Coronary artery (tissue), 2 donors: Measurements from ENCODE around the gene OVCA2.

Source experiments
- DNase-seq: peaks from one replicate; pipeline ENCODE4 v3.0.0-alpha.2; 2017; ENCODE audit warnings: low spot score
- H3K27ac ChIP-seq, 2 donors: fragments of 200-600 bp; sonication (generic); one replicate each; pipeline ENCODE4 v1.5.1; 2016 to 2019
- H3K4me3 ChIP-seq: fragments of 200-600 bp; sonication (generic); 2 replicates; pipeline ENCODE4 v1.5.1; 2016; ENCODE audit warnings: mild to moderate bottlenecking, moderate library complexity
- TF ChIP-seq, protein P1 (sequence below): fragments of 200-600 bp; sonication (generic); IDR thresholded peaks from one replicate; pipeline ENCODE4 v1.5.1; 2019; ENCODE audit warnings: antibody characterized with exemption

Gene OVCA2

DNA sequence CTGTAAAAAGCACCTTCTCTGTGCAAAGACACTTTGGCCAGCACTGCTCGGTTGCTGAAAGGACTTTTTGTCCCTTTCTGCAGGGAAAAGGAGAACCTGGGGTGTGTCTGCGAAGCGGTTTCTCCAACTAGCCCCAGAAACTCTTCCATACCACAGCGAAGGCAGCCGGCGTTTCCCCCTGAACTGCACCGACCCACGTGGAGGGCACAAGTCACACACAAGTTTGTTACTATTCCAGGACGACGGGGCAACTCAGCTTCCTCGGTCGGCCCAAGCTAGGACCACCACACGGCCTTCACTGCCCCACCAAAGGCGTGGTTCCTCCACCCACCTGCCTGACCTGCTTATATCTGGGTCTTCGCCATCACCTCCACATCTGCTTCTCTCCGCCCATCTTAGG, 18.6 kb upstream of the OVCA2 start:
- TF ChIP-seq, protein P1, sequence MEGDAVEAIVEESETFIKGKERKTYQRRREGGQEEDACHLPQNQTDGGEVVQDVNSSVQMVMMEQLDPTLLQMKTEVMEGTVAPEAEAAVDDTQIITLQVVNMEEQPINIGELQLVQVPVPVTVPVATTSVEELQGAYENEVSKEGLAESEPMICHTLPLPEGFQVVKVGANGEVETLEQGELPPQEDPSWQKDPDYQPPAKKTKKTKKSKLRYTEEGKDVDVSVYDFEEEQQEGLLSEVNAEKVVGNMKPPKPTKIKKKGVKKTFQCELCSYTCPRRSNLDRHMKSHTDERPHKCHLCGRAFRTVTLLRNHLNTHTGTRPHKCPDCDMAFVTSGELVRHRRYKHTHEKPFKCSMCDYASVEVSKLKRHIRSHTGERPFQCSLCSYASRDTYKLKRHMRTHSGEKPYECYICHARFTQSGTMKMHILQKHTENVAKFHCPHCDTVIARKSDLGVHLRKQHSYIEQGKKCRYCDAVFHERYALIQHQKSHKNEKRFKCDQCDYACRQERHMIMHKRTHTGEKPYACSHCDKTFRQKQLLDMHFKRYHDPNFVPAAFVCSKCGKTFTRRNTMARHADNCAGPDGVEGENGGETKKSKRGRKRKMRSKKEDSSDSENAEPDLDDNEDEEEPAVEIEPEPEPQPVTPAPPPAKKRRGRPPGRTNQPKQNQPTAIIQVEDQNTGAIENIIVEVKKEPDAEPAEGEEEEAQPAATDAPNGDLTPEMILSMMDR: no peak
- peak overlapping the region in 1 of 2 donors; percentile 33 for H3K27ac ChIP-seq
- peak overlapping the region; percentile 70 for H3K4me3 ChIP-seq
- no peak for DNase-seq

DNA sequence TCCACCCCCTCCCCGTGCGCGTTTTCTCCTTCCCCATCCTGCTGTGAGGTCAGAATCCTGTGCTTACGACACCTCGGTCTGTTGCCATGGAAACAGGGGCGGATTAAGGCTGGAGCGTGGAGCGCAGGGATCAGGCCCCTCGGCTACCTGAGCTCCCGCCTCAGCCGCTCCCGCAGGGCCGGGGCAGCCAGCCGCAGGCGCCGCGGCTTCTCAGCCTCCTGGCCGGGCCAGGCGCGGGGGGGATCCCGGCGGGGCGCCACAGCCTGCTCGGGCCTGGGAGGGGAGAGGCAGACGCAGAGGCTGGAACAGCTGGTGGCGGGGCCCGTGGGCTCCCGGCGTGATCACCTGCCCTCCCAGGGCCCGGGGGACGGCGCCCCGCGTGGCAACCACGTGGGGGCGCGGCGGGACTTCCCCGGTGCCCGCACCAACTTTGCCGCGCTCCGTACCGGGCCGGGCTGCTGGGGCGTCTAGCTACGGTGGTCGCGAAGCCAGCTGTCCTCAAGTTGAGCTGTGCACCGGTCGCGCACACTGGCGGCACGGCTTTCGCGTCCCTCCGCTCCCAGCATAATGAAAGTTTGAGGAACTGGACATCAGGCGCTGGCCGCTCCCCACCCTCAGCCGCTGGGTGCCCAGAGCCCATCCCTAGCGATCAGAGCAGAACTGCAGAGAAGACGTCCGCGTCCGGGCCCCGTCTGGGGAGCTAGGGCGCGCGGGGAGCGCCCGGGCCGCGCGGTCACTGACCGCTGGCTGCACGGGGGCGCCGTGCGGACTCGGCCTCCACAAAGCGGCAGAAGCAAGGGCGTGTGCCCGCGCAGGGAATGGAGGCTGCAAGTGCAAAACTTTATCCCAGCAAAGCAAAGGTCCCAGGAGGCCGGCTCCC, 17.9 kb upstream of the OVCA2 start:
- TF ChIP-seq, protein P1: no peak
- no peak for DNase-seq
- Histone ChIP-seq H3K4me3 (peak overlapping the region; percentile 70), H3K27ac (peak overlapping the region in 1 of 2 donors; percentile 33)

DNA sequence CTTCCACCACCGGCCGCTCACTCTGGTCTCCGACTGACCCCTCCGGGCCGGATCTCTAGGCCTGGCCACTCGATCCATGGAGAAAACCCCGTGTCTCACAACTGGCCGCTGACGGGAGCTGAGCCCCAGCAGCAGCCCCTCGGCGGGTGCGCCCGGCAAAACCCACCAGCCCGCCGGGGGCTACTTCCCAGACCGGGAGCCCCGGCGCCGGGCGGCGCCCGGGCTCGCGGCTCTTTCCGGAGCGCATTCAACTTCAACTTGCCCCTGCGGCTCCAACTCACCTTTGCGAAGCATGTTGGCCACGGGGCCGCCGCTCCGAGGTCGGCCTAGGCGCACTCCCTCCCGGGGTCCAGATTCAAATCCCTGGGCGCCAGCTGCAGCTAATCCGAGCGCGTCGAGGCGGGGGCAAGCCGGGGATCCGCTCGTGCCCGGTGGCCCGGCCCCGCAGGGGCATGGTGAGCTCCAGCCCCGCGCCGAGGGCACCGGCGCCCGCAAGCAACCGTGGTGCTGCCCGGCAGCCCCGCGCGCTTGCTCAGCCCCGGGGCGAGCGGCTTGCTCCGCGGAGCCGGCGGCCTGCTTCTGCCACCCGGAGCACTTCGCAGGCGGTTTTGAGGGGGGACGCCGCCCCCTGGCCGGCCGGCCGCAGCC, 17.1 kb upstream of the OVCA2 start:
- H3K4me3 ChIP-seq: peak overlapping the region; percentile 70
- TF ChIP-seq, protein P1: no peak
- H3K27ac ChIP-seq: no peak overlapping the region
- DNase-seq: no peak

DNA sequence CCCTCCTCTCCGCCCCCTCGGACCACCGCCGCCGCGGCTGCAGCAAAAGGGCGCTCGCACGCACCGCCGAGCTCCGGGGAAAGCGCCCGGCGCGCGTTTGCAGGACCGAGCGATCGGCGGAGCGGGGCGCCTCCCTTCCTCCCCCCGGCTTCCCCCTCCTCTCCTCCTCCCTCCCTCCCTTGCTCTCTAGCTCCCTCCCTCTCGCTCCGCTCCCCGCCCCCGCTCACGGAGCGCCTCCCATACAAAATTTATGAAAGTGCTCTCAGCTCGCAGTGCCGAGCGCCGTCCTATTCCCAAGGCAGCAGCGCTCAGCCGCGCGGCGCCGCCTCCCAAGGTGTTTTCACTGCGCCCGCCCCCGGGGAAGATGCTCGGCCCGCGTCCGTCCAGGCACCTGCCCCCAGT, 16.6 kb upstream of the OVCA2 start, which contains the start of gene RTN4RL1:
RTN4RL1 (minus strand) TSS at position 115 of the 402 bp plus-strand sequence. CDS start 469 bp downstream, outside the sequence.
- DNase-seq: no peak
- TF ChIP-seq, protein P1: no peak
- H3K27ac ChIP-seq: peak within 1 kb of the TSS in 1 of 2 donors; percentile 28
- peak within 1 kb of the TSS; percentile 70 for H3K4me3 ChIP-seq

DNA sequence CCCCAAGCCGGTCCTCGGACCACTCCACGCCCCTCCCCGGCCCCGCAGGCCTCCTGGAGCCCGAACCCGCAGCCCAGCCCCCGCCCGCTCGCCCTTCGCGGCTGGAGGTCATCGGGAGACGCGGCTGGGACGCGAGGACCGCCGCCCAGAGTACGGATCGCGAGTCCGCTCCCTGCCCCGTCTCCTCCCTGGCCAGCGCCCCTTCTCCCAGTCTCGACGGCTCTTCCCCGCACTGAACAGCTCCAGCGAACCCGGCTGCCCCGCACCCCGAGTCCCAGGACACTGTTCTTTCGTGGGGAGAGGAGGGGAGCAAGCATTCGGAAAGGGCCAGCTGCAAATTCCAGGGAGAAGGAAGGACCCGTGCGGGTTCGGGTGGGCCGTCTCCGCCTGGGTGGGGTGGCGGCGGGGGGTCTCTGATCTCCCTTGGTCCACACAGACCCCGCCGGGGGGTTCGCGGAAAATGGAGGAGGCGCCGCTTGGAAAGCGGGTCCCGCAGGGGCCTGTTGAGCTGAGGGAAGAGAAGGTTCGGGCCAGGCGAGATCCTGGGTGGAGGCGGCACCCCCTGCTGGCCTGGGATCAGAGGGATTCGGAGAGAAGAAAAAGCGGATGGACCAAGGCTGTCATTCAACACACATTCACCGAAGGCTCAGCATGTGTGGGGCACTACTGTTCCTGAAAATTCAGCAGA, 16.1 kb upstream of the OVCA2 start:
- no peak for DNase-seq
- Histone ChIP-seq H3K27ac (peak overlapping the region in 1 of 2 donors; percentile 28), H3K4me3 (peak overlapping the region; percentile 70)
- TF ChIP-seq, protein P1: peak; percentile 48

DNA sequence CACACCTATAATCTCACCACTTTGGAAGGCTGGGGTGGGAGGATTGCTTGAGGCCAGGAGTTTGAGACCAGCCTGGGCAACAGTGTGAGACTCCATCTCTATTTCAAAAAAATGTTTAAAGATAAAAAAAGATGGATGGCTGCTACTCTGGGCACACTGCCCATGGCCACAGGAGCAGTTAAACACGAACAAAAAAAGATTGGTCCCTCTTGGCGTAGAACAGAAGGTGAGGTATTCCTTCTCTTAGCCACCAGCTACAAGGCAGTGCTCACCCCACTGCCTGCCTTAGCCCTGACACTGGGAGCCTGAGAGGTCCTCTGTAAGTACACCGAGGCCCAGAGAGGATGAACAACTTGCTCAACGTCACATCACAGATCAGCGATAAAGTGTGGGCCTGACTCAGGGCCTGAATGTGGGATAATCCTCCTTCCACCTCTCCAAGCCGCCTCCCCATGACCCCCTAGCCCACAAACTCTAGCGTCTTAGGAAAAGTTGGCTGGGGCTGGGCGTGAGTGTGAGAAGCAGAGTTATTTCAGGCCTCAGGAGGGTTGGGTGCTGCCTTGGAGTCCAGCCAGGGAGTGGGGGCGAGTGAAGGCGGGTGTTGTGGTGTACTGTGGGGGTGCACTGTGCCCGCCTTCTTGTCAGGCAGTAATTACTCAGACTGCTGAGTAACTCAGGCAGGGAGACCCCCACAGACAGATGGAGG, 14.1 kb upstream of the OVCA2 start:
- Histone ChIP-seq H3K4me3 (no peak overlapping the region), H3K27ac (no peak overlapping the region)
- TF ChIP-seq, protein P1: no peak
- no peak for DNase-seq
